KMS-11 (cell line): ENCODE measurements around the gene POU3F1.

Source experiments
- H2AFZ ChIP-seq: fragments of 200-600 bp; sonication (generic); 2 replicates; pipeline ENCODE4 v1.6.1; 2016; ENCODE audit warnings: antibody characterized with exemption, mixed run types, low read depth
- H3K27ac ChIP-seq: fragments of 200-600 bp; sonication (generic); 2 replicates; pipeline ENCODE4 v1.6.1; 2016; ENCODE audit warnings: mild to moderate bottlenecking, mixed run types
- H3K27me3 ChIP-seq: fragments of 200-600 bp; sonication (generic); 2 replicates; pipeline ENCODE4 v1.6.1; 2017; ENCODE audit warnings: mild to moderate bottlenecking, low read depth, mixed run types, moderate library complexity; ENCODE audit not compliant: insufficient read depth
- H3K36me3 ChIP-seq: fragments of 200-600 bp; sonication (generic); 2 replicates; pipeline ENCODE4 v1.6.1; 2017; ENCODE audit warnings: mild to moderate bottlenecking, mixed run types; ENCODE audit not compliant: insufficient read depth
- H3K4me1 ChIP-seq: fragments of 200-600 bp; sonication (generic); 2 replicates; pipeline ENCODE4 v1.6.1; 2016; ENCODE audit warnings: mild to moderate bottlenecking, low read depth, mixed run types; ENCODE audit not compliant: poor library complexity, severe bottlenecking
- H3K4me2 ChIP-seq: fragments of 200-600 bp; sonication (generic); 2 replicates; pipeline ENCODE4 v1.7.0; 2016; ENCODE audit warnings: mild to moderate bottlenecking, mixed run types
- H3K4me3 ChIP-seq: fragments of 200-600 bp; sonication (generic); IDR thresholded peaks from 2 replicates; pipeline ENCODE4 v1.6.1; 2017; ENCODE audit warnings: low read depth, low read length, mixed read lengths; ENCODE audit not compliant: insufficient read depth
- H3K79me2 ChIP-seq: fragments of 200-600 bp; sonication (generic); 2 replicates; pipeline ENCODE4 v1.6.1; 2016; ENCODE audit warnings: low read depth, mixed run types; ENCODE audit not compliant: insufficient read depth
- H3K9ac ChIP-seq: fragments of 200-600 bp; sonication (generic); 2 replicates; pipeline ENCODE4 v1.6.1; 2016; ENCODE audit warnings: mild to moderate bottlenecking, mixed run types
- H4K20me1 ChIP-seq: fragments of 200-600 bp; sonication (generic); 2 replicates; pipeline ENCODE4 v1.6.1; 2016; ENCODE audit warnings: mild to moderate bottlenecking, mixed run types; ENCODE audit not compliant: insufficient read depth
- TF ChIP-seq, protein P1 (sequence below): fragments of 200-600 bp; sonication (generic); conservative IDR thresholded peaks from 2 replicates; pipeline ENCODE4 v1.6.1; 2017; ENCODE audit warnings: low read depth, mild to moderate bottlenecking, antibody characterized with exemption, low read length, moderate library complexity, mixed read lengths

POU3F1 gene

DNA sequence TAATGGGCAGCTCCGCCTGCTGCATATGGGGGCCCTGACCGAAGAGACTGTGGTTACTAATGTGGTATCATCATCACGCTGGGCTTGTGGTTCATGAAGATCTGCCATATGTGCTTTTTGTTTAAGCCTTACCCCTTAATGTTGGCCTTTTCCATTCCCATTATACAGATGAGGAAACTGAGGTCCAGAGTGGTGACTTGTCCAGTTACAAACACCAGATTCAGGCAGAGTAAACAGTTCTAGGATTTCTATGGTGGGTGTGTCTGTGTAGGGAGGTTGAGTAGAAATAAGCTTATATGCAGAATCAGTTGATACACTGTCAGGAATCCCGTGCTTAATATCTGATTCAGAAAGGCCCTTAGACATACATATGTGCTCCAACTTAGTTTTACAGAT is 33.4 kb downstream of the POU3F1 start:
- peaks cover under 1% of the 10 kb centered on the region; the same call in 1 of the 2 replicates for H3K36me3 ChIP-seq
- H3K4me1 ChIP-seq: peaks cover 42% of the 10 kb centered on the region
- H3K79me2 ChIP-seq: peaks cover 53% of the 10 kb centered on the region
- H3K4me3 ChIP-seq: peak overlapping the region; percentile 94
- H3K27me3 ChIP-seq: no peaks in the 10 kb centered on the region
- peak overlapping the region; percentile 86; the same call in 1 of the 2 replicates for H2AFZ ChIP-seq
- H3K4me2 ChIP-seq: peak overlapping the region; percentile 74
- H4K20me1 ChIP-seq: no peaks in the 10 kb centered on the region; the same call in 1 of the 2 replicates
- peak overlapping the region; percentile 83 for H3K27ac ChIP-seq
- TF ChIP-seq, protein P1, sequence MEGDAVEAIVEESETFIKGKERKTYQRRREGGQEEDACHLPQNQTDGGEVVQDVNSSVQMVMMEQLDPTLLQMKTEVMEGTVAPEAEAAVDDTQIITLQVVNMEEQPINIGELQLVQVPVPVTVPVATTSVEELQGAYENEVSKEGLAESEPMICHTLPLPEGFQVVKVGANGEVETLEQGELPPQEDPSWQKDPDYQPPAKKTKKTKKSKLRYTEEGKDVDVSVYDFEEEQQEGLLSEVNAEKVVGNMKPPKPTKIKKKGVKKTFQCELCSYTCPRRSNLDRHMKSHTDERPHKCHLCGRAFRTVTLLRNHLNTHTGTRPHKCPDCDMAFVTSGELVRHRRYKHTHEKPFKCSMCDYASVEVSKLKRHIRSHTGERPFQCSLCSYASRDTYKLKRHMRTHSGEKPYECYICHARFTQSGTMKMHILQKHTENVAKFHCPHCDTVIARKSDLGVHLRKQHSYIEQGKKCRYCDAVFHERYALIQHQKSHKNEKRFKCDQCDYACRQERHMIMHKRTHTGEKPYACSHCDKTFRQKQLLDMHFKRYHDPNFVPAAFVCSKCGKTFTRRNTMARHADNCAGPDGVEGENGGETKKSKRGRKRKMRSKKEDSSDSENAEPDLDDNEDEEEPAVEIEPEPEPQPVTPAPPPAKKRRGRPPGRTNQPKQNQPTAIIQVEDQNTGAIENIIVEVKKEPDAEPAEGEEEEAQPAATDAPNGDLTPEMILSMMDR: no peak
- peak overlapping the region; percentile 92 for H3K9ac ChIP-seq

DNA sequence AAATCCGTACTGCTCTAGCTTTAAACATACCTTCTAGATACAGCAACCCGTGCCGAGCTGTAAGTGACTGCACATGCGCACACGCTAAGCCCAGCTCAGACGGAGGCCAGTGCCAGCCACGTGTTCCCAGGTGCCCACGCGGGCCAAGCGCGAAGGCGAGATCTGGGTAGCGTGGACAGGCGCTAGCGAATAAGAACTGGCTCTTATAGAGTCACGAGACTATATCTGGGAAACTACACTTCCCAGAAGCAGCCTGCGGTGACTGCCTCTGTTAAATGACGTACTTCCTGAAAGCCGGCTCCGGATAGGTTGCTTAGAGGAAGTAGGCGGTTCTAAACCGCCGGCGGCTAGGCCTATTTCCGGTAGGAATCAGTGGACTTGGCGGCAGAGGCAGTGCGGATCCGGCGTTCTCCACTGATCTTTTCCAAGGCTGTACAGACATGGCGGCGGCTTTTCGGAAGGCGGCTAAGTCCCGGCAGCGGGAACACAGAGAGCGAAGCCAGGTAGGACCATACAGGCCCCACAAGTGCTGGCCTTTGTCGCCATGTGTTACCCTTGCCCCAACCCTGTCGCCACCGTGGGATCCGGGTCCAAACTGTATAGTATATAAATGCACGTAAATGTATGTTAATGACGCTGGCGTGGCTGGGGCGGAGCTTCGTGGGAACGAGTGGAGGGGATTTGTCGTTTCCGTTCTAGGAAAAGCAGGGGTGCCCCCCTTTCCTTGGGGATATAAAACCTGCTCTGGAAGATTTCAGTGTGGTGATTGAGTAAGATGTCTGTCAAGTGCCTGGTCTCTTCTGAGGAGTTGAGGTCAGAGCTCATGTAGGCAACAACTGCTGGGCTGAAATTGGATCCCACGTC is 34.0 kb downstream of the POU3F1 start, which contains the start of gene UTP11:
Gene UTP11 (plus strand): TSS at position 372 of the 864 bp plus-strand sequence. CDS start 69 bp downstream, at position 441.
- Histone ChIP-seq H3K4me3 (peak within 1 kb of the TSS; percentile 94), H3K27ac (peak within 1 kb of the TSS; percentile 83), H2AFZ (peak within 1 kb of the TSS; percentile 86), H3K27me3 (no peaks in the 10 kb centered on the region), H3K4me2 (peak within 1 kb of the TSS; percentile 74), H4K20me1 (no peaks in the 10 kb centered on the region; the same call in 1 of the 2 replicates), H3K4me1 (peaks cover 42% of the 10 kb centered on the region), H3K9ac (peak within 1 kb of the TSS; percentile 92), H3K79me2 (peaks cover 51% of the 10 kb centered on the region), H3K36me3 (no peaks in the 10 kb centered on the region; the same call in 1 of the 2 replicates)
- TF ChIP-seq, protein P1: no peak

DNA sequence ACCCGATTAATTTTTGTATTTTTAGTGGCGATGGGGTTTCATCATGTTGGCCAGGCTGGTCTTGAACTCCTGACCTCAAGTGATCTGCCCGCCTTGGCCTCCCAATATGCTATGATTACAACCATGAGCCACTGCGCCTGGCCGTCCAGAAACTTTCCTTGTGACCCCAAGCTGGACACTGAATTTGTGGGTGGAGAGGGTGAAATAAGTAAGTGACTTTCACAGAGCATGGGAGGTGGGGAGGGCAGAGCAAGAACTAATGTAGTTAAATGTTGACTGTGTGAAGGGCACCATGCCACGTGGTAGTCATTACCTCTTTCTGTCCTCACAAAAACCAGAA is 36.8 kb downstream of the POU3F1 start:
- no peaks in the 10 kb centered on the region for H3K27me3 ChIP-seq
- TF ChIP-seq, protein P1: no peak
- H3K4me2 ChIP-seq: no peak overlapping the region
- H3K79me2 ChIP-seq: peaks cover 23% of the 10 kb centered on the region
- no peak overlapping the region for H3K9ac ChIP-seq
- H3K36me3 ChIP-seq: no peaks in the 10 kb centered on the region
- no peak overlapping the region for H3K27ac ChIP-seq
- H2AFZ ChIP-seq: no peak overlapping the region
- no peaks in the 10 kb centered on the region for H4K20me1 ChIP-seq
- no peak overlapping the region for H3K4me3 ChIP-seq
- H3K4me1 ChIP-seq: peaks cover 29% of the 10 kb centered on the region

DNA sequence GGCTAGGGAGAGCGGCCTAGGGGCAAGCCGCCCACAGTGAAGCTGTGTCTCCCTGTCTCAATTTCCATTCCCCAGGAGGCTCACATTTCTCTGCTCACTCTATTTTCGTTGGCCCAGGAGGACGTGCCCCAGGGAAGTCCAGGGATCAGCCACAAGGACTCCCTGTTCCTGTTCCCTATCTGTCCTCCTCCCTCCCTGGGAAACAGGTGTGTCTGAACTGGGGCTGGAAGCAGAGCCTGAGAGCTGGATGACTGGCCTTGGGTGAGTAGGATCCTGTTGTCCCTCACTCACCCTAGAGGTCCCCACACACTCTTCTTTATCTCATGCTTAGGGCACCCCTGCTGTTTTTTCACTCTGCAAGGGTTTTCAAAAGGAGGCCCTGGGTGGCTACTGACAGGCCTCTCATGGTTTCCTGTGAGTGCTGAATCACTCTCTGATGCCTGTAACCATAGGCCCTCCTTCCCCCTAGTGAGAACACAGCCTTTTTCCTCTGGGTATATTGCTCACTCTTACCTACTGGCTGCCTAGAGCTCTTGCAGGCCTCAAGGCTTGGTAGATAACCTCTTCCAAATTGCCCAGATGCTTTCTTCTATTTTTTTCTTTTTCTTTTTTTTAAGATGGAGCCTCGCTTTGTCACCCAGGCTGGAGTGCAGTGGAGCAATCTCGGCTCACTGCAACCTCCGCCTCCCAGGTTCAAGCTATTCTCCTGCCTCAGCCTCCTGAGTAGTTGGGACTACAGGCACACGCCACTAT is 37.3 kb downstream of the POU3F1 start:
- TF ChIP-seq, protein P1: no peak
- Histone ChIP-seq H3K4me2 (no peak overlapping the region), H3K79me2 (peaks cover 18% of the 10 kb centered on the region), H3K27ac (peak overlapping the region; percentile 47), H3K4me1 (peaks cover 23% of the 10 kb centered on the region), H3K4me3 (no peak overlapping the region), H3K9ac (no peak overlapping the region), H4K20me1 (no peaks in the 10 kb centered on the region), H2AFZ (peak overlapping the region; percentile 50; the same call in 1 of the 2 replicates), H3K27me3 (peaks cover under 1% of the 10 kb centered on the region; the same call in 1 of the 2 replicates), H3K36me3 (no peaks in the 10 kb centered on the region)
